NCI-H1105 (cell line): Measurements from ENCODE around the gene KCNC3.
"Not testable (repeated sequence)": the region's sequence is repeated elsewhere in the genome, so short reads cannot be mapped to it uniquely, and the experiment has no call there.

Experiments
- DNase-seq: peaks from one replicate; lab custom pipeline; 2025; lab: John Stamatoyannopoulos, UW

KCNC3 gene

DNA sequence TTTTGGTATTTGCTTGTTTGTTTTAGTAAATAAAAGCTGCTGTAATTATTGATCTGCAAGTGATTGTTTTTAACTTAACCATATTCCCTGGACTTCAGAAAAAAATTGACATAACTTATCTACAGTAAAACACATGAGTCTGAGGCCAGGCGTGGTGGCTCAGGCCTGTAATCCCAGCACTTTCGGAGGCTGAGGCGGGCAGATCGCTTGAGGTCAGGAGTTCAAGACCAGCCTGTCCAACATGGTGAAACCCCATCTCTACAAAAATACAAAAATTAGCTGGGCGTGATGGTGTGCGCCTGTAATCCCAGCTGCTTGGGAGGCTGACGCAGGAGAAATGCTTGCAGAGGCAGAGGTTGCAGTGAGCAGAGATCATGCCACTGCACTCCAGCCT, 24.3 kb upstream of the KCNC3 start:
- not testable (repeated sequence) for DNase-seq

DNA sequence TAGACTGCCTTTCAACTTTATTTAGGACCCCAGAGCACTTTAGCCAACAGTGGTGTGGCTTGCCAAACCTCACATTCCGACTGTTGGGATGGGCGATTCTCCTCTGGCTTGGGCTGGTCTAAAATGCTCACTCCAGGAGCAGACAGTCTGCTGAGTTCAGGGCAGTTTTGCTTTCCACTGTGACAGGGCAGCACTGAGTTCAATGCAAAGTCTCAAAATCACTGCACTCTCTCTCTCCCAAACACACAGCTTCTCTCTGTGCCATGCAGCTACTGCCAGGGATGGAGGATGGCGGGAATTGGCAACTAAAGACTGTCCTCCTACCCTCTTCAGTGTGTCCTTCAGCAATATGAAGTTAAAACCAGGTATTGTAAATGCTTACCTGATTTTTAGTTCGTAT, 23.1 kb upstream of the KCNC3 start:
- DNase-seq, result no peak

DNA sequence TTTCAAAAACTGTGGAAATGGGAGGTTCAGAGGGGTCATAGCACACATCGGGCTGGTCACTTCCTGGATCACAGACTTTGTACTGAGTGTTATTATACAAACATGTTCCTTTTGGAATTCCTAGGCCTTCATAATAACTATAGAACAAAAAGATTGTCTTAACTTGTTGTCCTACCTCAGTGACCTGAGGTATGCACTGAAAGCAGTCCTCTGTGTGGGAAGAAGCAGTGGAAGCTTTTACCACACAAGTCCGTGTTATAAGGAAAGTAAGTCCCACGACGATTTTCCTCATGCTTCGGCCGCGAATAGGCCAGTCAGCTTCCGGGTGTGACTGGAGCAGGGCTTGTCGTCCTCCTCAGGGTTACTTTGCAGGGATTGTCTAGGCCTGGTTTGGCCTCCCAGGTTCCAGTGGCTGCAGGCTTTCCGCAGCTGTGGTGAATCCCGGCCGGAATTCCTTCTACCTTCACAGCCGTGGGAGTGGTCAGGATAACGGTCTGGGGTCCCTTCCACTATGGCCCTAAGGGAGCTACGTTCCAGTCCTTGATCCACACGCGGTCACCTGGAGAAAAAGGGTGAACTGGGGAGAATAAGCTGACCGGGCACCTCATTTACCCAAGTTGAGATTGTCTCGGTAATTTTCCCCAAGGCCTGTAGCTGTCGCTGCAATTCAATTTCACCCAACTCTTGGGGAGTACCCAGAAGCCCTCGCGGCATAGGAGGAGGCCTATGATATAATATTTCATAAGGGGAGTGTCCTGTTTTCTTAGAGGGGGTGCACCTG, 20.3 kb upstream of the KCNC3 start:
- DNase-seq, result no peak

DNA sequence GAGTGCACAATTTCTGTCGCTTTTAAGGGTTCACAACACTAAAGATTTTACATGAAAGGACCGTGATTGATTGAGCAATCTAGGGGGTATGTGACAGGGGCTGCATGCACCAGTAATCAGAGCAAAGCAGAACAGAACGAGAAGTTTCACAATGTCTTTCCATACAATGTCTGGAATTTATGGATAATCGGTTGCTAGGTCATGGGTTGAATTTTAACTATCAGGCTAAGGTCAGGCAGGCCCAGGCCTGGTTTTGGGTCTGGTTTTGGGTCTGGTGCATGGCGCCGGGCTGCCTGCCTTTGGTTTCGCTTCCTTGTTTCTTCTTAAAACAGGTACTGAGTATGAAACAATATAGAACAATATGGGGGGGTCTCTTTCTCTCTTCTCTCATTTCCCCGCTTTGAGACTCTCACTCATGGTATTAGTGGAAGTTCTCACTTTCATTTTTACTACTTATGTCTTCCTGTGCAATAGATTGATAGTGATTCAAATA, 18.0 kb upstream of the KCNC3 start:
- not testable (repeated sequence) for DNase-seq

DNA sequence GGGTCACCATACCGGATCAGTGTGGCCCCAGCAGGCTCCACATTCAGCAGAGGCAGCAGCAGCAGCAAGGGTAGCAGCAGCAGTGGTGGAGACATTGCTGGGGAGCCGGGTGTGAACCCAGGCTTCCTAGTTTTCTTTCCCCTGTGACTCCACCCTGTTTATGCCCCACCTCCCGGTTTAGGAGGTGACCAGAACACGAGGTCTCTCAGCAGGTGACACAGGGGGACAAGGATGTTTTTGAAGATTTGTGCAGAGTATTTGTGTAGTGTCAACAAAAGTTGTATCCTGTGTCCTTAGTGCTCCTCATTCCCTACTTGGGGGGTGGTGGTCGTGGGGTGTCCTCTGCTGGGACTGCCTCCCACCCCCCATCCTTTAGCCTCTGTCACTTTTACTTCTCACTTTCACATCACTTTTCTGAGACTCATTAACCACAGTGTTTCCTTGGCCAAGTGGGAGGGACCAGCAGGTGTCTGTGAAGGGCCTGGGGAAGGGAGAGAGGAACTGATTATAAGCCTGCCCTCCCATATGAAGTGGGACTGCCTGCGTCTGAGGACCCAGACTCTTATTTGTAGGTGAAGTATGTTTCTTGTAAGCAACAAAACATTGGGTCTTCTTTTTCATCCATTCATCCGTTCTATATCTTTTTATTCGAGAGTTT, 15.6 kb upstream of the KCNC3 start:
- no peak for DNase-seq

DNA sequence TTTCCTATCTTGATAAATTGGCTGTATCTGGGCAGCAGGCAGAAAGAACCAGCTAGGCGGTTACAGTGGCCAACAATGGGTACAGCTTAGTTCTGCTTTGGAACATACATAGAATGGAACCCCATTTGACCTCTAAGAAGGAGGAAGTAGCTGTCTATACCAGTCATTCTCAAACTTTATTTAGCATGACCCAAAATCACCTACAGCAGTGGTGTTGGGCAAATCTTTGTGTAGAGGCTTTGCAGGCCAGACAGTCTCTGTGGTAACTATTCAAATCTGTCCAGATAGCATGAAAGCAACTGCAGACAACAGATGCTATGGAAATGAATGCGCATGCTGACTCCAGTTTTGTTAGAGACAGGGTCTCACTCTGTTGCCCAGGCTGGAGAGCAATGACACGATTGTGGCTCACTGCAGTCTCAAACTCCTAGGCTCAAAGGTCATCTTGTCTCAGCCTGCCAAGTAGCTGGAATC, 12.0 kb upstream of the KCNC3 start:
- no peak for DNase-seq

DNA sequence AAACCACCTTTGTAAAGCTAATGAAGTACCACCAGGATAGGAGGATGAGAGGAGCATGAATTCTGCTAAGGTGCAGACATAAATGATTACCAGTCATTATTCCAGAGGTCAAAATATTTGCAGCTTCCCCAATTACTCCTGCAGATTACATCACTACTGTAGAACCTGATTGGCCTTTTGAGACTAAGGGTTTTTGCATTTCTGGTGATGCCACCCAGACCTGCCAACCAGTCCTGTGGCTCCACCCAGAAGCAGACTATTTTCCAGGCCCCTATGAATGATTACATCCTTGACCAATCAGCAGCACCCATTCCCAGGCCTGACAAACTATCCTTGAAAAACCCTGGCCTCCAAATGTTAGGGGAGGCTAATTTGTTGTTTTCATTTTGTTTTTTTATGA, 11.2 kb upstream of the KCNC3 start:
- DNase-seq, result no peak

DNA sequence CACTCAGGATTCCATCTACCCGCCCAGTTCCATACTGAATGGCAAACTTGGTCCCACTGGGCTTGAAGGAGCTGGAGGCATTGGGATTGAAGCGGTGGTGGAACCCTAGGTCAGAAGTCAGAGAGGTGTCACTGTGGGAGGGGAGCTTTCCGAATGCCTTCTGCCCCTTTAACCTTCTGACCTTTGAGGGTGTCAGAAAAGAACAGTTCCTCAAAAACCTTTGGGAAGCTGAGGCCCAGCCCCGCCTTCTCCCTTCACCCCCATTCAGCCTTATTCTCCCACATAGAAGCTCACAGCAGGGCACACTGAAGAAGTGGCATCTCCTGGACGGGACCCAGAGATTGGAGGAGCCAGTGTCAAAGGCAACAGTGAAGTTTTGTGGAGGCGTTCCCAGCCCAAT, 7.9 kb upstream of the KCNC3 start:
- DNase-seq, result not testable (repeated sequence)

DNA sequence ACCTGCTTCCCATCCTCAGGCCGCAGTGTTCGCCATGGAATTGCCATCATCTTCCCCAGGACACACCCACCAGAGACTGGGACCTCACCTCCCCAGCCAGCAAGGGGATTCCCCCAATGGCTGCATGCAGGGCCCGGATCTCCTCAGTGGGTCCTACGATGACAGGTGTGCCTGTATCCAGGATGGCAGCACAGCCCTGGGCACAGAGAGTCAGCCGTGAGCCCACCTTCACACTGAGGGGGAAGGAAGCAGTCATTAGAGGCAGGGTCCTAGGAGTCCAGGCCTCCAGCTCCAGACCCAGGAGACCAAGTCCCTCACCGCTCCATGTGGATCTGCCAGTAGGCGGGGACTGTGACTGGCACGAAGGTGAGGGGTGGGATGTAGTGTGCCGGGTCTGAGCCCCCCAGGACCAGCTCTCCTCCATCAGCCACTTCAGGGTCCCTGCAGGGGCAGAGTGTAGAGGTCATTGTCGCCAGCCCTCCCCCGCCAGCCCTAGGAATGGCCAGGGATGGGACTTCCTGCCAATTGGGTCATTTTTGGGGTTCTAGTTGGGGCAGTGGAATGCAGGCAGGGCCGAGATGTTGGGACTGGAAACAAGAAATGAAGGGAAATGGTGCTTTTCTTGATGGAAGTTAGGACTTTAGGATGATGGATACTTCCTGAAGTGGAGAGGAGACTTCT, 5.7 kb upstream of the KCNC3 start:
- no peak for DNase-seq

DNA sequence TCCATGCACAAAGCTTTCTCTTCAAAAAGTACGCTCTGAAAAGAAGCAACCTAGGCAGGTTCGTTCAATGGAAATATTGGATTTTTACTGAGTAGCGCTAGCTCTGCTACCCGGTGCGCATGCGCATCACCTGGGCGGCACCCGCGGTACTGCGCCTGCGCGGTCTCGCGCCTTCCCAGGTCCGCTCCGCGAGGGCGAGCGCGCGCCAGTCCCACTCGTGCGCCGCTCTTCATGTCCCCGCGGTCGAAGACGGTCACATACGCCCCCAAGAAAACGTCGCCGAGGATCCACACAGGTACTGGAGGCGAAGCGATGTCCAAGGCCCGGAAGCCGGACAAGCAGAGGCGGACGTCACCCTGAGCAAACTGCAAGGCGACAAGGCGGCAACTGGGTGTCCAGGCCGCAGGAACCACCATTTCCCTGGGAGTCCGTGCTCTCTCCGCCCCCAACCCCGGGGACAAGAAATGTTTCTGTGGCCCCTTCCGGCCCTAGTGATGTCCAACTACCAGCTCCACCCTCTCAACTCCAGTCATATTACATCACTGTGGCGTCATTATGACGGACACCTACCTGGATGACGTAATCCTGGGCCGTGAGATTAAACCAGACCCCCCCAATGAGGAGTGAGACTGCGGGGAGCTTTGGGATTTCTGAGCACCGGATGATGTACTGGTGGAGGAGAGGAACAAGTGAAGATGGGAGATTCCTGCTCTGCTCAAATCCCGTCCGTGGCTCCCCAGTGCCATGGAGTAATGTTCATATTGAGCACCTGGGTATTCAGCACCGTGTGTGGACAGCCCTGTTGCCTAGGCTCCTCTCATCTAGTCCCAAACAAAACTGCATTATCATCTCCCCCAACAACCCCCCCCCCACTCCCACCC, 4.8 kb upstream of the KCNC3 start:
- DNase-seq, result peak; percentile 75

DNA sequence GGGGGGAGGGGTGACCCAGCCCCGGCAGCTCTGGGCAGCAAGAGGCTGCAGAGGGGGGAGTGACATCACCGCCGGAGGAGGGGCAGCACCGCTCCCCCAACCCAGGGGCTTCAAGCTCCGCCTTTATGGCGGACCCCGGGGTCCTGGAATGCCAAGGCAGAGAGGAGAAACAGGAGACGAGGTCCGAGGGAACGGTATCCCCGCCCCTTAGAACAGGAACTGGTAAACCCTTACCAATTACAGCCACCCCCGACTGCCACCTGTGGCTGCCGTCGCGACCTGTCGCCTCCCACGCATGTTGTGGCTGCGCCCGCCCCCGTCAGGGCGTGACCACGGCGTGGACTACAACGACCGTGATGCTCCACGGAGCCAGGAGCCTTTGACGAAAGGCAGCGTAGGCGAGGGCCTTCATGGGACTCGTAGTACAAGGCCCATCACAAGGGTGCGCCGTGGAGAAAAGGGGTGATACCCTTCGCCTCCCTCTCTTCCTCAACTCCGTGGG, 4.1 kb upstream of the KCNC3 start:
- peak; percentile 93 for DNase-seq

DNA sequence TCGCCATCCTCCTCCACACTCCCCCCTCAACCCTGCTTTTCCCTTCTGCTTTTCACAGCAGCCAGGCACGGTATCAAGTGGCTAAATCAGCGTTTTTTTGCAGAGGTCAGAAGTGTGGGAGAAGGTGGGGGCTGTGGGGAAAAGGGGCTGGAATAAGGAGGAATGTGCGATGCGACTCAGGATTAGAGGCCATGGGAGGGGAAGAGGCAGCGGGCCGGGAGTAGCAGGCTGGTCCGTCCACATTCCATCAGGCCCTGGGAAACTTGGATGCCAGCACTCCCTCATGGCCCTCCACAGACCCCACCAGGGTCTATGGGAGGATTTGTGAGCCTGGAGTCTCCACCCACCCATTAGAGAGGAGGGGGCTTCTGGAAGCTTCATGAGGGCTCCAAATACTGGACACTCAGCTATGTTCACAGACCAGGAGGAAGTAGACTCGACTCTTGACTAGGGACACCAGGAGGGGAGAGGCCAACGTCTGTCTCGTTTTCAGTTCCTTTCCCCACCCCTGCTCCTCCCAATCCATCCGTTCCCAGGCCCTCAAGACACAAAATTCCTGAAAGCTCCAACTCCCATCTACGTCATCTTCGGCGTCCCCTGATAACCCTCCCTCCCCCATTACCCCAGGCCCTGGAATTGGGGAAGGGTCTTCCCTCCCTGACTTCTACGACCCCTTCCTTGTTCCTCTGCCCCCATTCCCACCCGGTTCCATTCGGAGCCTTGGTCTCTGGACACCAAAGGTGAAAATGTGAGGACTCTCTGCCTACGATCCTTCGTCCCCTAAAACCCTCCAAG, 3.3 kb upstream of the KCNC3 start:
- no peak for DNase-seq

DNA sequence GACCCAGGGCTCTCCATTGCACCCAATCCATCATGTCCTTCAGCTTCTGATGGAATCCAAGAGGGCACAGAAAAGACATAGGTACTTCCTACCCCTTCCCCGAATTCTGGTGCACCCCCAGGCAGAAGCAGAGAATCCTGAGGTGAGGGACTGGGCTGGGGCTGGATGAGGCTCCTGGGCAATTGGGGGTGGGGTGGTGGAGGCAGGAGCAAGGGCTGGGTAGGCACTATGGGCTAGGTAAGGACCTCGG, 2.7 kb upstream of the KCNC3 start:
- DNase-seq, result no peak

DNA sequence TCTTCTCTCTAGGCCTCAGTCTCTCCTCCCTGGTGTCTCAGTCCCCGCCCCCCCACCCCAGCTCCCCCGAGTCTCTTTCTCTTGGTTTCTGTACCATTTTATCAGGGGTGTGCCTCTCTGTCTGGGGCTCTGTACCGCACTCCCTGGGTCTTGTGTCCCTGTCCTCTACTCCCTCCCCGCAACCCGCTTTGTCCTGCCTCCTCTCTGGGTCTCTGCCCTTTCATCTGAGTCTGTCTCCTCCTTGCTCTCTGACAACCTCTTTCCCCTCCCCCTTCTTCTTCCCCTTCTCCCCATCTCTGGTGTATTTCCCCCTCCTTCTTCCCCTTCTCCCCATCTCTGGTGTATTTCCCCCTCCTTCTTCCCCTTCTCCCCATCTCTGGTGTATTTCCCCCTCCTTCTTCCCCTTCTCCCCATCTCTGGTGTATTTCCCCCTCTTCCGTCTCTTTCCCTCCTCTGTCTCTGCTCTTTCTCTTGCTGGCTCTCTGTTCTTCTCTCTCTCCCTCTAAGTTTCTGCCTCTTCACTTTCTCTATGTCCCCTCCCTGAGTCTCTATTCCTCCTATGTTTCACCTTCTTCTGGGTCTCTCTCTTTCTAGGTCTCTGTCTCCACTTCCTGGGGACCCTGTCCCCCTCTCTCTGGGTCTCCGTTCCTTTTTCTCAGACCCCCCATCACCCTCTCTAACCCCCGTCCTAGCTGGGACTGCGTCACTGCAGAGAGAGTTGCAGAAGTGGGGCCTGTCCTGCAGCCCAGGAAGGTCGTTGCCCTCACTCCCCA, 2.2 kb upstream of the KCNC3 start:
- no peak for DNase-seq

DNA sequence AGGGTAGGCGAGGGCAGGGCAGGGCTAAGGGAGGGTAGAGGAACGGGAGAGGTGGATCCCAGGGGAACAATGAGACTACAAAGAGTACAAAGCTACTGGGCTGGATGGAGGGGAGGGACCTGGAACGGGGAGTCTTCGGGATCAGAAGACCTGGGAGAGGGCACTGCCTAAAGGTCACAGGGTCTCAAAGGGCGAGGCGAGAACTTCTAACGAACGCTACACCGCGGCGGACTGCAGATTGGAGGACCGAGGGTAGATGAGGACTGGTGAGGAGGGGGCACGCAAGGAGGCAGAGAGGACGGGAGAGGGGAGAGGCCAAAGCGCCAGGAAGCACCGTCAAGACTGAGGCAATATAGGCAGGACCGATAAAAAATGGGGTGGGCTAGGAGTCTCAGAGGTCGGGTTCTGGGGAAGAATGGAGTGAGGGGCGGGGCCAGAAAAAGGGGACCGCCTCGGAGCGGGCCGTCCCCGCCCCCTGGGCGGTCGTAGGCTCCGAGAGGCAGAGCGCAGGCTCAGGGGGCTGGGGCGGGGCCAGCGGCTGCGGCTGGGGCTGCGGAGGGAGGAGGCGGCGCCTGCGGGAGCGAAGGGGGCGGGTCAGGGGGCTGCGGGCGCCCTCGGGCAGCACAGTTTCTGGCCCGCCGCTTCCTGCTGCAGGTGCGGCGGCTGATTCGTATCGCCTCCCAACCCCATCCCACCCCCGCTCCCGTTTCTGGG, 1.3 kb upstream of the KCNC3 start:
- peak; percentile 94 for DNase-seq

DNA sequence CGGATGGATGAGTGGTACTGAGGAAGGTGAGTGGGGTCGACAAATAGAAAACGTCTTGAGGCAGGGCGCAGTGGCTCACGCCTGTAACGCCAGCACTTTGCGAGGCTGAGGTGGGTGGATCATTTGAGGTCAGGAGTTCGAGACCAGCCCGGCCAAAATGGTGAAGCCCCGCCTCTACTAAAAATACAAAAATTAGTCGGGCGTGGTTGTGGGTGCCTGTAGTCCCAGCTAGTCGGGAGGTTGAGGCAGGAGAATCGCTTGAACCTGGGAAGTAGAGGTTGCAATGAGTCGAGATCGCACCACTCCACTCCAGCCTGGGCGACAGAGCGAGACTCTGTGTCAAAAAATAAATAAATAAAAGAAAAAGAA, 733 bp upstream of the KCNC3 start:
- DNase-seq, result not testable (repeated sequence)

DNA sequence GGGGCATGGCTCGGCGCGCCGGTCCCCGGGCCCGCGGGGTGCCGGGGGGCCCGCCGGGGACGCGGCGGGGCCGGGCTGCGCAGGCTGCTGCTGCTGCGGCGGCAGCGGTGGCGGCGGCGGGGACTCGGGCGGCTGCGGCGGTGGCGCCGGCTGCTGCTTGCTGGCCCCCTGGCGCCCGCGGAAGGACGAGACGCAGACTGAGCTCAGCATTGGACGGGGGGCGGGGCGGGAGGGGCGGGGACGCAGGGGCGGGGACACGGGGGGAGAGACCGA, 368 bp downstream of the KCNC3 start:
- DNase-seq, result no peak

DNA sequence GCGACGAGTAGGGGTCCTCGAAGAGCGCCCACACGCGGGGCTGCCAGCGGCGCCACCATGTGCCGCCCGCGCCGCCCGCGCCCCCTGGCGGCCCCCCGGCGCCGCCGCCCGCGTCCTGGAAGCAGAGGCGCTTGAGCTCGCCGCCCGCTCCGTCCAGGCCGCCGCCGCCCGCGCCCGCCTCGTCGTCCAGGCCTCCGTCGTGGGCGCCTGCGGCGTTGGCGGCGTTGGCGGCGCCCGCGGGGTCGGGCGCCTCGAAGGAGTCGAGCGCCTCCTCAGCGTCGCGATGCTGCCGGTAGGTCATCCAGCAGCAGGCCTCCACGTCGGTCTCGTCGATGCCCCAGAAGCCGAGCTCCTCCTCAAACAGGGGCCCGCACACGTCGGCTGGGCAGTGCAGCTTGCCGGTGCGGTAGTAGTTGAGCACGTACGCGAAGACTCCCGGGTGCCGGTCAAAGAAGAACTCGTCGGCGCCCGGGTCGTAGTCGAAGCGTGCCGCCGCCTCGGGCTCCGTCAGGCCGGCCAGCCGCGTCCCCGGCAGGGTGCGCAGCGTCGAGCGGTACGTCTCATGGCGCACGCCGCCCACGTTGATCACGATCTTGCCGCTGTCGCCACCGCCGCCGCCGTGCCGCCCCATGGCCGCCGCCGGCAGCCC, 829 bp downstream of the KCNC3 start:
- DNase-seq, result no peak

DNA sequence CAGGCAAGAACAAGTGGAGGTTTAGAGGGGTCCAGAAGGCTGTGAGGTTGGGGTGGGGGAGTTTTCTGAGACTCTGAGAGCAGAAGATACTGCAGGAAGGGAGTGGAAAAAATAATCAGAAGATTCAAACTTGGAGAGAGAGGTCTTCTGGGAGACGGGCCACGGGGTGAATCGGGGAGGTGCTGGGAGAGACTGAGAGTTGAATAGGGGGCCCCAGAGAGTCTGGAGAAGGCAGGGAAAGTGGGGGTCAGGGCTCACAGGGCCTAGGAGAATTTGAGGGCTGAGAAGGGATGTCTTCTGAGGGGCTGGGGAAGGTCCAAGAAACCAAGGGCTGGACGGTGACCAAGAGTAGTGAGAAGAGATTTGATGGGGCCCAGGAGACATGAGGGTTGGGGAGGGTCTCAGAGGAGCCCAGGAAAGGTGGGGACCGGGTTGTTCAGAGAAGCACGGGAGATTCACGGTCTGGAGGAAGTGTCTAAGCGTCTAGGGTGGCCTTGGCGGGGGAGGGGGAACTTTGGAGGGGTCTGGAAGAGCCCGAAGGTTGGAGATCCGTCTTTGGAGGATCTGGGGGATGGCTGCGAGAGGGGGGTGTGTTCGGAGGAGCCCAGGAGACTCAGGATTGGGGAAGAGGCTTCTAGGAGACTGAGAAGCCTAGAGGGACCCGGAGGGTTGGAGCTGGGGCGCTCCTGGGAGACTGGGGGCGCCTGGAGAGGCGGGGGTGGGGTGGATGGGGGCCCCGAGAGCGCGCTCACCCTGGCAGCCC, 1.5 kb downstream of the KCNC3 start:
- no peak for DNase-seq
